ENCODE data around the gene RPTOR.

RPTOR gene

GRCh38 chr17:80950466-80951120 lies 406.0 kb downstream of the RPTOR start:
- Histone ChIP-seq H3K79me2 (ENCODE audit: insufficient read depth, low read length) (no peaks in the 10 kb centered on the region), H3K4me2 (ENCODE audit: insufficient read depth, low read length) (no peak overlapping the region), H3K27ac (ENCODE audit: low read length) (no peak overlapping the region), H3K4me3 (ENCODE audit: low read depth in 1 of 2, low read length in 2 of 2) (no peak overlapping the region), H4K20me1 (ENCODE audit: insufficient read depth, low read length) (no peaks in the 10 kb centered on the region), H3K4me1 (ENCODE audit: insufficient read depth, low read length) (no peaks in the 10 kb centered on the region), H3K36me3 (ENCODE audit: insufficient read depth, low read length) (peaks cover 70% of the 10 kb centered on the region), H3K27me3 (ENCODE audit: insufficient read depth, low read length, poor library complexity) (no peaks in the 10 kb centered on the region), H3K9me3 (ENCODE audit: insufficient read depth, low read length, severe bottlenecking) (no peaks in the 10 kb centered on the region), H2AFZ (ENCODE audit: low read depth, low read length) (no peak overlapping the region), H3K9ac (ENCODE audit: low read depth, low read length) (no peak overlapping the region)
- DNase-seq (no peak), ATAC-seq (ENCODE audit: insufficient read depth, low read depth) (no peak)
- TF ChIP-seq EZH2 (IDR thresholded peaks at IDR 0.05; ENCODE audit: borderline replicate concordance, low read depth, low read length, severe bottlenecking) = no peak
- TF ChIP-seq CTCF (IDR thresholded peaks at IDR 0.05; ENCODE audit: borderline replicate concordance, extremely low read depth, low read length, poor library complexity, severe bottlenecking) = no peak

- Histone ChIP-seq H3K79me2 (ENCODE audit: insufficient read depth, low read length) (no peaks in the 10 kb centered on the region), H3K27ac (ENCODE audit: low read length) (no peak overlapping the region), H3K4me2 (ENCODE audit: insufficient read depth, low read length) (no peak overlapping the region), H3K9ac (ENCODE audit: low read depth, low read length) (no peak overlapping the region), H3K27me3 (ENCODE audit: insufficient read depth, low read length, poor library complexity) (no peaks in the 10 kb centered on the region), H3K36me3 (ENCODE audit: insufficient read depth, low read length) (peaks cover 62% of the 10 kb centered on the region), H4K20me1 (ENCODE audit: insufficient read depth, low read length) (no peaks in the 10 kb centered on the region), H3K4me1 (ENCODE audit: insufficient read depth, low read length) (no peaks in the 10 kb centered on the region), H2AFZ (ENCODE audit: low read depth, low read length) (no peak overlapping the region), H3K9me3 (ENCODE audit: insufficient read depth, low read length, severe bottlenecking) (no peaks in the 10 kb centered on the region), H3K4me3 (ENCODE audit: low read depth in 1 of 2, low read length in 2 of 2) (no peak overlapping the region)
- DNase-seq (no peak), ATAC-seq (ENCODE audit: insufficient read depth, low read depth) (no peak)
- no peak for TF ChIP-seq EZH2 (IDR thresholded peaks at IDR 0.05; ENCODE audit: borderline replicate concordance, low read depth, low read length, severe bottlenecking)
- no peak for TF ChIP-seq CTCF (IDR thresholded peaks at IDR 0.05; ENCODE audit: borderline replicate concordance, extremely low read depth, low read length, poor library complexity, severe bottlenecking)
These were observed 406.8 kb downstream of the RPTOR start for GRCh38 chr17:80951121-80952090.

GRCh38 chr17:80952291-80952690 lies 407.7 kb downstream of the RPTOR start:
- Histone ChIP-seq H3K4me2 (ENCODE audit: insufficient read depth, low read length) (no peak overlapping the region), H3K36me3 (ENCODE audit: insufficient read depth, low read length) (peaks cover 58% of the 10 kb centered on the region), H3K9ac (ENCODE audit: low read depth, low read length) (no peak overlapping the region), H3K4me1 (ENCODE audit: insufficient read depth, low read length) (no peaks in the 10 kb centered on the region), H4K20me1 (ENCODE audit: insufficient read depth, low read length) (no peaks in the 10 kb centered on the region), H2AFZ (ENCODE audit: low read depth, low read length) (no peak overlapping the region), H3K27ac (ENCODE audit: low read length) (no peak overlapping the region), H3K4me3 (ENCODE audit: low read depth in 1 of 2, low read length in 2 of 2) (no peak overlapping the region), H3K9me3 (ENCODE audit: insufficient read depth, low read length, severe bottlenecking) (no peaks in the 10 kb centered on the region), H3K27me3 (ENCODE audit: insufficient read depth, low read length, poor library complexity) (no peaks in the 10 kb centered on the region), H3K79me2 (ENCODE audit: insufficient read depth, low read length) (no peaks in the 10 kb centered on the region)
- TF ChIP-seq EZH2 (IDR thresholded peaks at IDR 0.05; ENCODE audit: borderline replicate concordance, low read depth, low read length, severe bottlenecking) (no peak), CTCF (IDR thresholded peaks at IDR 0.05; ENCODE audit: borderline replicate concordance, extremely low read depth, low read length, poor library complexity, severe bottlenecking) (no peak)
- DNase-seq = no peak
- no peak for ATAC-seq (ENCODE audit: insufficient read depth, low read depth)
